ENCODE results near the gene UCK2. TPM values are rescaled to one million over a fixed set of nuclear protein-coding genes. Genes with fewer than 3 reads are reported as not detected.

The UCK2 gene
- total RNA-seq, 1 experiment from 2014 or later: 77.9 TPM

GRCh38 chr1:165938844-165939243 lies 111.4 kb downstream of the UCK2 start:
- no peaks in the 10 kb centered on the region for H3K23me2 ChIP-seq (ENCODE audit: insufficient read length, low read depth, low read length, poor library complexity, severe bottlenecking)
- H3K4me1 ChIP-seq (ENCODE audit: insufficient read depth, low read length): peaks cover 7% of the 10 kb centered on the region; the same call in 1 of the 2 replicates
- H3K27me3 ChIP-seq (ENCODE audit: insufficient read depth, low read length): no peaks in the 10 kb centered on the region
- H4K5ac ChIP-seq (ENCODE audit: insufficient read length, low read depth, low read length): no peak overlapping the region
- no CpG with 5 or more reads among the region's 2 CpGs for WGBS (ENCODE audit: extremely low coverage, insufficient read length, low lambda C conversion rate)
- H2AK5ac ChIP-seq (ENCODE audit: insufficient read length, low read length): no peak overlapping the region
- no peak overlapping the region for H4K91ac ChIP-seq (ENCODE audit: insufficient read length, low read depth, low read length)
- H2BK20ac ChIP-seq (ENCODE audit: low read depth, low read length, poor library complexity, severe bottlenecking): no peak overlapping the region
- Mint-ChIP-seq H3K27ac (no peak overlapping the region), H3K4me1 (peaks cover 20 to 22% of the 10 kb centered on the region in 2 experiments), H3K9me3 (no peaks in the 10 kb centered on the region), H3K36me3 (ENCODE audit: insufficient read depth in 1 of 3, low read depth in 3 of 3) (no peaks in the 10 kb centered on the region), H3K4me3 (no peak overlapping the region), H3K27me3 (ENCODE audit: low read depth) (peaks cover 8% of the 10 kb centered on the region)
- no peak overlapping the region for H3K9ac ChIP-seq (ENCODE audit: extremely low read depth, insufficient read length, low read length)
- no peaks in the 10 kb centered on the region for H3K79me2 ChIP-seq (ENCODE audit: insufficient read depth, low read length)
- no peak for DNase-seq
- TF ChIP-seq CTCF (conservative IDR thresholded peaks at IDR 0.05): no peak
- no peak overlapping the region for H3K27ac ChIP-seq (ENCODE audit: insufficient read length, low read depth, low read length)
- H2BK12ac ChIP-seq (ENCODE audit: insufficient read length, low read depth, low read length): no peak overlapping the region
- H3K14ac ChIP-seq (ENCODE audit: insufficient read depth, low read length): no peak overlapping the region
- H3K56ac ChIP-seq (ENCODE audit: insufficient read length, low read depth, low read length): no peak overlapping the region
- no peaks in the 10 kb centered on the region for H3K79me1 ChIP-seq (ENCODE audit: insufficient read depth, low read depth, low read length, poor library complexity, severe bottlenecking)
- H4K20me1 ChIP-seq (ENCODE audit: control insufficient read depth, insufficient read depth, insufficient read length): no peaks in the 10 kb centered on the region
- H2BK5ac ChIP-seq (ENCODE audit: insufficient read length, low read length): no peak overlapping the region
- no peak overlapping the region for H3T11ph ChIP-seq (ENCODE audit: low read length)
- no peak overlapping the region for H2BK120ac ChIP-seq (ENCODE audit: low read depth, low read length, poor library complexity, severe bottlenecking)
- H2AFZ ChIP-seq (ENCODE audit: low read length): no peak overlapping the region
- no peak overlapping the region for H3K4me2 ChIP-seq (ENCODE audit: insufficient read depth, insufficient read length, low read length)
- H2BK15ac ChIP-seq (ENCODE audit: low read depth, low read length): no peak overlapping the region
- no peak overlapping the region for H3K18ac ChIP-seq (ENCODE audit: insufficient read length, low read depth, low read length)
- H3K9me3 ChIP-seq (ENCODE audit: control insufficient read depth, low read depth, low read length): no peaks in the 10 kb centered on the region
- no peak overlapping the region for H3K23ac ChIP-seq (ENCODE audit: insufficient read length, low read depth, low read length)
- no peak overlapping the region for H4K8ac ChIP-seq (replicated peaks; ENCODE audit: insufficient read length, low read depth, low read length)
- H3K4ac ChIP-seq (ENCODE audit: low read depth, low read length): no peak overlapping the region
